GM20431 (cell line): ENCODE results near the gene TCF15.
"Not testable (repeated sequence)": the region's sequence is repeated elsewhere in the genome, so short reads cannot be mapped to it uniquely, and the experiment has no call there.

ENCODE experiments used
- in situ Hi-C: fragments of 300-500 bp; cut with MseI, MboI; formaldehyde crosslinking; loops from one replicate; pipeline ENCODE4 v1.15.0; 2020; ENCODE audit warnings: low sequenced_read_pairs; ENCODE audit not compliant: unreplicated experiment

The TCF15 gene

GRCh38 chr20:642398-643174 is 32.5 kb upstream of the TCF15 start:
- in situ Hi-C loops = no loop called here

- in situ Hi-C loops = not testable (repeated sequence)
Measured at GRCh38 chr20:642013-642397, 31.9 kb upstream of the TCF15 start.

- in situ Hi-C loops = no loop called here
Measured at GRCh38 chr20:641516-641875, 31.4 kb upstream of the TCF15 start.

GRCh38 chr20:640674-641515 is 30.8 kb upstream of the TCF15 start:
- in situ Hi-C loops = no loop called here

GRCh38 chr20:638579-638978 is 28.5 kb upstream of the TCF15 start:
- in situ Hi-C loops = no loop called here

GRCh38 chr20:637559-637958 is 27.4 kb upstream of the TCF15 start:
- in situ Hi-C loops = no loop called here

- in situ Hi-C loops = no loop called here
Measured at GRCh38 chr20:635893-636338, 25.8 kb upstream of the TCF15 start.

- in situ Hi-C loops = no loop called here
Measured at GRCh38 chr20:635028-635892, 25.2 kb upstream of the TCF15 start.

GRCh38 chr20:634148-634925 is 24.2 kb upstream of the TCF15 start:
- in situ Hi-C loops = no loop called here

- in situ Hi-C loops = no loop called here
Measured at GRCh38 chr20:631101-631500, 21.0 kb upstream of the TCF15 start.

- in situ Hi-C loops = no loop called here
Measured at GRCh38 chr20:626579-626978, 16.5 kb upstream of the TCF15 start.

GRCh38 chr20:625360-625932 is 15.3 kb upstream of the TCF15 start:
- in situ Hi-C loops = no loop called here

- in situ Hi-C loops = no loop called here
Measured at GRCh38 chr20:623704-624103, 13.6 kb upstream of the TCF15 start.

GRCh38 chr20:623021-623420 is 12.9 kb upstream of the TCF15 start:
- in situ Hi-C loops = no loop called here

GRCh38 chr20:622161-622560 is 12.1 kb upstream of the TCF15 start:
- in situ Hi-C loops = no loop called here

GRCh38 chr20:621125-621756 is 11.1 kb upstream of the TCF15 start:
- in situ Hi-C loops = no loop called here

- in situ Hi-C loops = no loop called here
Measured at GRCh38 chr20:620246-620645, 10.1 kb upstream of the TCF15 start.

GRCh38 chr20:618980-619379 is 8.9 kb upstream of the TCF15 start:
- in situ Hi-C loops = no loop called here
